WTC11 (cell line): ENCODE measurements around the gene GNPTG. TPM values are rescaled to one million over a fixed set of nuclear protein-coding genes. Genes with fewer than 3 reads are reported as not detected.

Source experiments
- ATAC-seq: fragments of 200-7000 bp; cut with Tn5 transposase; 2 replicates; pipeline ENCODE4 v1.10.0; 2021; ENCODE audit warnings: mild to moderate bottlenecking, moderate library complexity
- CTCF ChIA-PET: fragments of 300-600 bp; sonication (Branson Sonifier 250); formaldehyde crosslinking; loops from one replicate; lab custom pipeline; 2021; ENCODE audit warnings: antibody characterized with exemption; lab: Charles Lee
- POLR2A ChIA-PET: fragments of 350-600 bp; sonication (Branson Sonifier 250); formaldehyde crosslinking; loops from one replicate; lab custom pipeline; 2021; ENCODE audit warnings: antibody characterized with exemption; lab: Charles Lee
- DNase-seq: peaks from one replicate; pipeline ENCODE4 v3.0.0; 2021; ENCODE audit warnings: low spot score
- H3K27ac Mint-ChIP-seq: 2 replicates; pipeline ENCODE4 v1.8.0; 2021; ENCODE audit warnings: mixed read lengths
- H3K27me3 Mint-ChIP-seq: 2 replicates; pipeline ENCODE4 v1.8.0; 2021; ENCODE audit warnings: low read depth, mild to moderate bottlenecking, moderate library complexity, mixed read lengths
- H3K36me3 Mint-ChIP-seq: 2 replicates; pipeline ENCODE4 v1.8.0; 2021; ENCODE audit warnings: mixed read lengths
- H3K4me1 Mint-ChIP-seq: 2 replicates; pipeline ENCODE4 v1.8.0; 2022; ENCODE audit warnings: mixed read lengths
- H3K4me3 Mint-ChIP-seq: 2 replicates; pipeline ENCODE4 v1.8.0; 2021; ENCODE audit warnings: mild to moderate bottlenecking, moderate library complexity, mixed read lengths
- H3K9me3 Mint-ChIP-seq: 2 replicates; pipeline ENCODE4 v1.8.0; 2021; ENCODE audit warnings: mixed read lengths
- ATF1 ChIP-seq: sonication (generic); formaldehyde crosslinking; IDR thresholded peaks from 2 replicates; pipeline ENCODE4 v1.8.1; 2023; ENCODE audit warnings: mild to moderate bottlenecking, moderate library complexity, missing genetic modification reagents
- ATF6 ChIP-seq: sonication (generic); formaldehyde crosslinking; IDR thresholded peaks from 2 replicates; pipeline ENCODE4 v1.8.1; 2023; ENCODE audit warnings: mild to moderate bottlenecking, missing genetic modification reagents
- CREM ChIP-seq: sonication (generic); formaldehyde crosslinking; IDR thresholded peaks from 2 replicates; pipeline ENCODE4 v1.8.1; 2022; ENCODE audit warnings: mild to moderate bottlenecking, missing genetic modification reagents, moderate library complexity
- E2F1 ChIP-seq: sonication (generic); formaldehyde crosslinking; IDR thresholded peaks from 2 replicates; pipeline ENCODE4 v1.8.0; 2022; ENCODE audit warnings: mild to moderate bottlenecking, missing genetic modification reagents
- ETV6 ChIP-seq: sonication (generic); formaldehyde crosslinking; IDR thresholded peaks from 2 replicates; pipeline ENCODE4 v1.8.1; 2022; ENCODE audit warnings: mild to moderate bottlenecking, missing genetic modification reagents
- FOXP4 ChIP-seq: sonication (generic); formaldehyde crosslinking; IDR thresholded peaks from 2 replicates; pipeline ENCODE4 v1.8.0; 2022; ENCODE audit warnings: mild to moderate bottlenecking, missing genetic modification reagents
- JAZF1 ChIP-seq: fragments of 250-450 bp; sonication (Bioruptor Pico); IDR thresholded peaks from 2 replicates; pipeline ENCODE4 v1.9.0; 2021; ENCODE audit warnings: moderate library complexity, mild to moderate bottlenecking, inconsistent platforms
- JUN ChIP-seq: sonication (generic); formaldehyde crosslinking; IDR thresholded peaks from 2 replicates; pipeline ENCODE4 v1.8.0; 2023; ENCODE audit warnings: mild to moderate bottlenecking, missing genetic modification reagents
- KAT7 ChIP-seq: sonication (generic); formaldehyde crosslinking; IDR thresholded peaks from 2 replicates; pipeline ENCODE4 v1.8.1; 2023; ENCODE audit warnings: missing genetic modification reagents, mild to moderate bottlenecking, borderline replicate concordance
- NR1H2 ChIP-seq: sonication (generic); formaldehyde crosslinking; IDR thresholded peaks from 2 replicates; pipeline ENCODE4 v1.9.0; 2021; ENCODE audit warnings: mild to moderate bottlenecking, moderate library complexity, missing genetic modification reagents
- OVOL2 ChIP-seq: fragments of 250-450 bp; sonication (Bioruptor Pico); IDR thresholded peaks from 2 replicates; pipeline ENCODE4 v1.9.0; 2021; ENCODE audit warnings: mild to moderate bottlenecking, borderline replicate concordance
- RORB ChIP-seq: fragments of 250-450 bp; sonication (Bioruptor Pico); IDR thresholded peaks from 2 replicates; pipeline ENCODE4 v1.9.0; 2021; ENCODE audit warnings: mild to moderate bottlenecking
- SMAD4 ChIP-seq: sonication (generic); formaldehyde crosslinking; IDR thresholded peaks from 2 replicates; pipeline ENCODE4 v1.8.0; 2022; ENCODE audit warnings: mild to moderate bottlenecking, missing genetic modification reagents
- SP1 ChIP-seq: sonication (generic); formaldehyde crosslinking; conservative IDR thresholded peaks from 2 replicates; pipeline ENCODE4 v1.8.1; 2022; ENCODE audit warnings: missing genetic modification reagents
- TP53 ChIP-seq: sonication (generic); formaldehyde crosslinking; IDR thresholded peaks from 2 replicates; pipeline ENCODE4 v1.8.1; 2023; ENCODE audit warnings: mild to moderate bottlenecking, missing genetic modification reagents
- ZNF423 ChIP-seq: fragments of 250-450 bp; sonication (Bioruptor Pico); IDR thresholded peaks from 2 replicates; pipeline ENCODE4 v2.1.2; 2022; ENCODE audit warnings: mild to moderate bottlenecking, moderate library complexity
- total RNA-seq: library from RNA; stranded (reverse); gene quantifications from 3 replicates; pipeline ENCODE4 v1.2.3, GENCODE V29; 2021
- TF ChIP-seq, protein P1 (sequence below): sonication (generic); formaldehyde crosslinking; IDR thresholded peaks from 2 replicates; pipeline ENCODE4 v1.8.1; 2023; ENCODE audit warnings: mild to moderate bottlenecking, missing genetic modification reagents, borderline replicate concordance
- TF ChIP-seq, protein P2 (sequence below): fragments of 200-600 bp; IDR thresholded peaks from 2 replicates; pipeline ENCODE4 v1.8.0; 2022; ENCODE audit warnings: antibody characterized with exemption

The GNPTG gene
- total RNA-seq, 1 experiment from 2014 or later = 35.9 TPM

DNA sequence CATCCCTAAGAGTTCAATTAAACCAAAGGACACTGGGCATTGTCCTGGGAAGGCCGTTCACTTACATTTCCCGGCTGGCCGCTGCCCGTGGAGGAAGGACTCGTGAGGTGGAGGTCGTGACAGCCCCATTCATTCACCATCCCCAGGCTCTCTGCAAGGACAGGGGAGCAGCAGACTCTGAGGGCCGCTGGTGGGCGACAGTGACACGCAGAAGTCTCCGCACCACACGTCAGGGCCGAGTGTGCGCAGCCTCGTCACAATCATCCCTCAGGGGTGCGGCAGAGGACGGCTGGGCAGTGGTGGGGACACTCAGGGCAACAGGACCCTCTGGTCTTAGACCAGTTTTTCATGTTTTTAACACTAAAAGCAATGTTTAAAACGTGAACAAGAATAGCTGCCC is 41.1 kb downstream of the GNPTG start (continued):
- TF ChIP-seq ATF6 (CRISPR knock-in tag) = no peak
- no peak for TF ChIP-seq OVOL2 (CRISPR knock-in tag)
- TF ChIP-seq SP1 (CRISPR knock-in tag) = no peak
- no peak for TF ChIP-seq ETV6 (CRISPR knock-in tag)
- TF ChIP-seq KAT7 = no peak
- no peak for TF ChIP-seq ZNF423 (CRISPR knock-in tag)
- TF ChIP-seq TP53 (CRISPR knock-in tag) = no peak
- TF ChIP-seq, all 79 proteins: peak for 0

DNA sequence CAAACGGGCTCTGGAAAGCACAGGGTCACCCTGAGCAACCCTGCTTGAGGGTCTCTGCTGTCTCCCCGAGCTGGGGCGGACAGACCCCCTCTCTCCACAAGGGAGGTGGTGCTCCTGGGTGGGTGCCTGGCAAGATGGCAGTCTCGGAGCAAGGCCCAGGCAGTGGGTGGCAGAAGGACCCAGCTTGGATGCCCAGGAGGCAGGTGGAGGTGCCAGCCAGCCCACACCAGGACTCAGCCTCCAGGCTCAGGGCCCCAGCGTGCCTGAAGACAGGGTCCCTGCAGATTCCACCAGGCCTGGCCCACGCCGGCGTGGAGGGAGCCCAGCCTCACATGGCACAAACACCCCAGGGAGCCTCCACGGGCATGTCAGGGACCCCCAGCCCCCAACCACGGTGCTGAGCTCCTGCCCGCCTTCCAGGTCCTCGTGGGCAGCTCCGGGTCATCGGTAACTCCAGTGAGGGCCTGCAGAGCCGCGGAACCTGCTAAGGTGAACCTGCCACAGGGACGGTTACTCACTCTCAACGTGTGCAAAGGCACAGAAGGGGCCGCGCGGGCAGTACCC is 42.0 kb downstream of the GNPTG start:
- Mint-ChIP-seq H3K27me3 (no peaks in the 10 kb centered on the region), H3K4me3 (no peak overlapping the region), H3K4me1 (no peaks in the 10 kb centered on the region), H3K36me3 (peaks cover 5% of the 10 kb centered on the region; the same call in 1 of the 2 replicates), H3K27ac (no peak overlapping the region), H3K9me3 (no peaks in the 10 kb centered on the region)
- TF ChIP-seq CREM (no peak), RORB (no peak), FOXP4 (CRISPR knock-in tag) (no peak), JAZF1 (no peak)
- TF ChIP-seq, protein P1, sequence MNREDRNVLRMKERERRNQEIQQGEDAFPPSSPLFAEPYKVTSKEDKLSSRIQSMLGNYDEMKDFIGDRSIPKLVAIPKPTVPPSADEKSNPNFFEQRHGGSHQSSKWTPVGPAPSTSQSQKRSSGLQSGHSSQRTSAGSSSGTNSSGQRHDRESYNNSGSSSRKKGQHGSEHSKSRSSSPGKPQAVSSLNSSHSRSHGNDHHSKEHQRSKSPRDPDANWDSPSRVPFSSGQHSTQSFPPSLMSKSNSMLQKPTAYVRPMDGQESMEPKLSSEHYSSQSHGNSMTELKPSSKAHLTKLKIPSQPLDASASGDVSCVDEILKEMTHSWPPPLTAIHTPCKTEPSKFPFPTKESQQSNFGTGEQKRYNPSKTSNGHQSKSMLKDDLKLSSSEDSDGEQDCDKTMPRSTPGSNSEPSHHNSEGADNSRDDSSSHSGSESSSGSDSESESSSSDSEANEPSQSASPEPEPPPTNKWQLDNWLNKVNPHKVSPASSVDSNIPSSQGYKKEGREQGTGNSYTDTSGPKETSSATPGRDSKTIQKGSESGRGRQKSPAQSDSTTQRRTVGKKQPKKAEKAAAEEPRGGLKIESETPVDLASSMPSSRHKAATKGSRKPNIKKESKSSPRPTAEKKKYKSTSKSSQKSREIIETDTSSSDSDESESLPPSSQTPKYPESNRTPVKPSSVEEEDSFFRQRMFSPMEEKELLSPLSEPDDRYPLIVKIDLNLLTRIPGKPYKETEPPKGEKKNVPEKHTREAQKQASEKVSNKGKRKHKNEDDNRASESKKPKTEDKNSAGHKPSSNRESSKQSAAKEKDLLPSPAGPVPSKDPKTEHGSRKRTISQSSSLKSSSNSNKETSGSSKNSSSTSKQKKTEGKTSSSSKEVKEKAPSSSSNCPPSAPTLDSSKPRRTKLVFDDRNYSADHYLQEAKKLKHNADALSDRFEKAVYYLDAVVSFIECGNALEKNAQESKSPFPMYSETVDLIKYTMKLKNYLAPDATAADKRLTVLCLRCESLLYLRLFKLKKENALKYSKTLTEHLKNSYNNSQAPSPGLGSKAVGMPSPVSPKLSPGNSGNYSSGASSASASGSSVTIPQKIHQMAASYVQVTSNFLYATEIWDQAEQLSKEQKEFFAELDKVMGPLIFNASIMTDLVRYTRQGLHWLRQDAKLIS = no peak
- CTCF ChIA-PET = no interaction called here
- ATAC-seq (no peak), DNase-seq (no peak)
- POLR2A ChIA-PET = no interaction called here

DNA sequence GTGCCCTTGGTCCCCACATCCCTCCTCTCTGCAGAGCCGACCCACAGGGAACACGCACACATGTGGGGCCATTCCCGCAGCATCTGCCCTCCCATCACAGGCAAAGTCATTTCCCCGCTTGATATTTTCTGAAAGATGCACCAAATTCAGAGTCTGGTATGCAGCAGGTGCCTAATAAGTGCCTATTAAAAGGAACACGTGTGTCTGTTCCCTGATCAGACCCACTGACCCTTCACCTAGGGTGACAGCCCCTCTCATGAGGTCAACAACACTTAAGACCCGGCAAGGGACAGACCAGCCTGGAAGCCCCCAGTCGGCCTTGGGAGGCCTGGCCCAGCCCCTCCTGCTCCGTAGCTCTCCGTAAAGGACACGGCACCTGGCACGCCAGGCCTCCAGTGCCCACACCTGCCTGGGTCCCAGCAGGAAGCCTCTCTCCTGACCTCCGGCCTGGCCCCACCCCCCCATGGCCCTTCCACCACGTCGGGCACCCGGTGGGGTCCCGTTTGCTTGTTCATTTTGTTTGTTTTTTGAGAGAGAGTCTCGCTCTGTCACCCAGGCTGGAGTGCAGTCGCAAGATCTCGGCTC is 42.7 kb downstream of the GNPTG start:
- Mint-ChIP-seq H3K4me3 (no peak overlapping the region), H3K36me3 (peaks cover 5% of the 10 kb centered on the region; the same call in 1 of the 2 replicates), H3K9me3 (no peaks in the 10 kb centered on the region), H3K27me3 (no peaks in the 10 kb centered on the region), H3K4me1 (no peaks in the 10 kb centered on the region), H3K27ac (no peak overlapping the region)
- CTCF ChIA-PET = no interaction called here
- ATAC-seq (no peak), DNase-seq (no peak)
- POLR2A ChIA-PET = no interaction called here
- no peak for TF ChIP-seq CREM
- TF ChIP-seq E2F1 (CRISPR knock-in tag) = no peak
- TF ChIP-seq, protein P2, sequence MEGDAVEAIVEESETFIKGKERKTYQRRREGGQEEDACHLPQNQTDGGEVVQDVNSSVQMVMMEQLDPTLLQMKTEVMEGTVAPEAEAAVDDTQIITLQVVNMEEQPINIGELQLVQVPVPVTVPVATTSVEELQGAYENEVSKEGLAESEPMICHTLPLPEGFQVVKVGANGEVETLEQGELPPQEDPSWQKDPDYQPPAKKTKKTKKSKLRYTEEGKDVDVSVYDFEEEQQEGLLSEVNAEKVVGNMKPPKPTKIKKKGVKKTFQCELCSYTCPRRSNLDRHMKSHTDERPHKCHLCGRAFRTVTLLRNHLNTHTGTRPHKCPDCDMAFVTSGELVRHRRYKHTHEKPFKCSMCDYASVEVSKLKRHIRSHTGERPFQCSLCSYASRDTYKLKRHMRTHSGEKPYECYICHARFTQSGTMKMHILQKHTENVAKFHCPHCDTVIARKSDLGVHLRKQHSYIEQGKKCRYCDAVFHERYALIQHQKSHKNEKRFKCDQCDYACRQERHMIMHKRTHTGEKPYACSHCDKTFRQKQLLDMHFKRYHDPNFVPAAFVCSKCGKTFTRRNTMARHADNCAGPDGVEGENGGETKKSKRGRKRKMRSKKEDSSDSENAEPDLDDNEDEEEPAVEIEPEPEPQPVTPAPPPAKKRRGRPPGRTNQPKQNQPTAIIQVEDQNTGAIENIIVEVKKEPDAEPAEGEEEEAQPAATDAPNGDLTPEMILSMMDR = no peak
- TF ChIP-seq SMAD4 = no peak
- TF ChIP-seq JUN (CRISPR knock-in tag) = no peak
- no peak for TF ChIP-seq ATF1 (CRISPR knock-in tag)
- TF ChIP-seq NR1H2 (CRISPR knock-in tag) = no peak
